ENCODE measurements around the gene PCSK6.

Gene PCSK6

GRCh38 chr15:101535170-101535902 lies 45.8 kb upstream of the PCSK6 start:
- TF ChIP-seq CTCF (IDR thresholded peaks at IDR 0.05; ENCODE audit: extremely low read depth, insufficient read depth, missing control alignments), result no peak
- no peak for DNase-seq (ENCODE audit: low spot score)
- in situ Hi-C loops (cut with MboI; ENCODE audit: low pct_unique_long_range_greater_than_20kb, low sequenced_read_pairs, unreplicated experiment), result no loop called here

- DNase-seq (ENCODE audit: low spot score), result no peak
- TF ChIP-seq CTCF (IDR thresholded peaks at IDR 0.05; ENCODE audit: extremely low read depth, insufficient read depth, missing control alignments), result no peak
- in situ Hi-C loops (cut with MboI; ENCODE audit: low pct_unique_long_range_greater_than_20kb, low sequenced_read_pairs, unreplicated experiment), result no loop called here
Observed at GRCh38 chr15:101534376-101534970, 45.0 kb upstream of the PCSK6 start.

GRCh38 chr15:101533371-101534140 lies 44.0 kb upstream of the PCSK6 start:
- DNase-seq (ENCODE audit: low spot score), result no peak
- in situ Hi-C loops (cut with MboI; ENCODE audit: low pct_unique_long_range_greater_than_20kb, low sequenced_read_pairs, unreplicated experiment), result no loop called here
- TF ChIP-seq CTCF (IDR thresholded peaks at IDR 0.05; ENCODE audit: extremely low read depth, insufficient read depth, missing control alignments), result no peak

GRCh38 chr15:101532865-101533264 lies 43.4 kb upstream of the PCSK6 start:
- in situ Hi-C loops (cut with MboI; ENCODE audit: low pct_unique_long_range_greater_than_20kb, low sequenced_read_pairs, unreplicated experiment), result no loop called here
- TF ChIP-seq CTCF (IDR thresholded peaks at IDR 0.05; ENCODE audit: extremely low read depth, insufficient read depth, missing control alignments), result no peak
- no peak for DNase-seq (ENCODE audit: low spot score)

GRCh38 chr15:101531170-101531569 lies 41.7 kb upstream of the PCSK6 start:
- DNase-seq (ENCODE audit: low spot score), result no peak
- in situ Hi-C loops (cut with MboI; ENCODE audit: low pct_unique_long_range_greater_than_20kb, low sequenced_read_pairs, unreplicated experiment), result no loop called here
- no peak for TF ChIP-seq CTCF (IDR thresholded peaks at IDR 0.05; ENCODE audit: extremely low read depth, insufficient read depth, missing control alignments)

- TF ChIP-seq CTCF (IDR thresholded peaks at IDR 0.05; ENCODE audit: extremely low read depth, insufficient read depth, missing control alignments), result no peak
- DNase-seq (ENCODE audit: low spot score), result no peak
- in situ Hi-C loops (cut with MboI; ENCODE audit: low pct_unique_long_range_greater_than_20kb, low sequenced_read_pairs, unreplicated experiment), result no loop called here
Observed at GRCh38 chr15:101530224-101530958, 40.9 kb upstream of the PCSK6 start.

Data from GM13977 (cell line).